ENCODE measurements around the gene RNF166. TPM values are rescaled to one million over a fixed set of nuclear protein-coding genes. Genes with fewer than 3 reads are reported as not detected.

The RNF166 gene
- total and polyA plus RNA-seq, 2 of the 13 experiments (the other 11 are each of a cell fraction or from before 2014, with no cell fraction given), result 21.4 to 23.0 TPM

DNA sequence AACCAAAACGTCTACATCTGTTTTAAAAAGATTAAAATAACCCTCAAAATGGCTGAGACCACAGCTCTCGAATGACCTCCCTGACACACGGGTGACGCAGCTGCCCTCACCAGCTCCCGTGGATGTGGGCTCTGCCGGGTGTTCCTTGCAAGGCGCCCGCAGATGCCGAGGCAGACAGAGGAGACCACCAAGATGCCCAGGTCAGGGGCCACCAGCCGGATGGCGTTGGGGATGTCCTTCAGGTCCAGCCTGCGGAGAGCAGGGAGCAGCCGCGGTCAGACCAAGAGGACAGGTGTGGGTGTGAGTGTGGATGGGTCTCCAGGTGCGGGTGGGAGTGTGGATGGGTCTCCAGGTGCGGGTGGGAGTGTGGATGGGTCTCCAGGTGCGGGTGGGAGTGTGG lies 35.2 kb upstream of the RNF166 start (continued):
- no peak for TF ChIP-seq PRDM4 (CRISPR knock-in tag; IDR thresholded peaks at IDR 0.05; ENCODE audit: borderline replicate concordance)

DNA sequence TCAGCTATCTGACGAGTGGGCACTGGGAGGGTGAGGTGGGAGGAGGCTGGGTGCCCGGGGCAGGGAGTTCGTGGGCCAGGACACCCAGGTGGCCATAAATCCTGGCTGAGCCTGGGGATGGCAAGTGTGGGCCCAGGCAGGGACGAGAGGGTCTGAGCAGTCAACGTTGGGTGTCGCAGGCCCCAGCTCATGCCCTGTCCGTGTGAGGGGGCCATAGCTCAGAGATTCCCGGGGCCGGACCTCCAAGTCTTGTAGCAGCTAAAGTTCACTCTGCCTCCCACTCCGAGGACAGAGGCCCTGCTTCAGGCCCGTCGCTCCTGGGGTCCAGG lies 34.5 kb upstream of the RNF166 start:
- no peaks in the 10 kb centered on the region for H3K79me2 ChIP-seq (ENCODE audit: insufficient read depth, low read length)
- peaks cover 28 to 52% of the 10 kb centered on the region in 2 experiments; a peak in 4 of 5 replicates for H3K36me3 ChIP-seq (replicated peaks in 1 of 2; ENCODE audit: control insufficient read depth in 1 of 2, insufficient read depth in 2 of 2, low read length in 2 of 2)
- peaks cover 5% of the 10 kb centered on the region for H4K20me1 ChIP-seq (ENCODE audit: insufficient read depth, low read length)
- CTCF ChIA-PET (ENCODE audit: low intra/inter-chr PET ratio, low total read pairs), result no interaction called here
- H3K9me3 ChIP-seq (ENCODE audit: low read length), result no peaks in the 10 kb centered on the region
- POLR2A ChIA-PET, result no interaction called here
- H2AFZ ChIP-seq (ENCODE audit: low read length), result no peak overlapping the region
- WGBS (ENCODE audit: low lambda C conversion rate), result 94% methylated on average over 8 of the region's 12 CpGs
- DNase-seq (ENCODE audit: low spot score) (no peak), ATAC-seq (no peak), FAIRE-seq (no peak)
- in situ Hi-C loops (cut with HindIII; ENCODE audit: extremely low pct_ligation_motif_present, low pct_unique_long_range_greater_than_20kb), result no loop called here
- TF ChIP-seq, protein P1, sequence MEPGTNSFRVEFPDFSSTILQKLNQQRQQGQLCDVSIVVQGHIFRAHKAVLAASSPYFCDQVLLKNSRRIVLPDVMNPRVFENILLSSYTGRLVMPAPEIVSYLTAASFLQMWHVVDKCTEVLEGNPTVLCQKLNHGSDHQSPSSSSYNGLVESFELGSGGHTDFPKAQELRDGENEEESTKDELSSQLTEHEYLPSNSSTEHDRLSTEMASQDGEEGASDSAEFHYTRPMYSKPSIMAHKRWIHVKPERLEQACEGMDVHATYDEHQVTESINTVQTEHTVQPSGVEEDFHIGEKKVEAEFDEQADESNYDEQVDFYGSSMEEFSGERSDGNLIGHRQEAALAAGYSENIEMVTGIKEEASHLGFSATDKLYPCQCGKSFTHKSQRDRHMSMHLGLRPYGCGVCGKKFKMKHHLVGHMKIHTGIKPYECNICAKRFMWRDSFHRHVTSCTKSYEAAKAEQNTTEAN (CRISPR knock-in tag; conservative IDR thresholded peaks at IDR 0.05), result no peak
- TF ChIP-seq FOXO1 (CRISPR knock-in tag; IDR thresholded peaks at IDR 0.05), result no peak
- TF ChIP-seq HOXA5 (CRISPR knock-in tag; IDR thresholded peaks at IDR 0.05), result no peak
- TF ChIP-seq, protein P2, sequence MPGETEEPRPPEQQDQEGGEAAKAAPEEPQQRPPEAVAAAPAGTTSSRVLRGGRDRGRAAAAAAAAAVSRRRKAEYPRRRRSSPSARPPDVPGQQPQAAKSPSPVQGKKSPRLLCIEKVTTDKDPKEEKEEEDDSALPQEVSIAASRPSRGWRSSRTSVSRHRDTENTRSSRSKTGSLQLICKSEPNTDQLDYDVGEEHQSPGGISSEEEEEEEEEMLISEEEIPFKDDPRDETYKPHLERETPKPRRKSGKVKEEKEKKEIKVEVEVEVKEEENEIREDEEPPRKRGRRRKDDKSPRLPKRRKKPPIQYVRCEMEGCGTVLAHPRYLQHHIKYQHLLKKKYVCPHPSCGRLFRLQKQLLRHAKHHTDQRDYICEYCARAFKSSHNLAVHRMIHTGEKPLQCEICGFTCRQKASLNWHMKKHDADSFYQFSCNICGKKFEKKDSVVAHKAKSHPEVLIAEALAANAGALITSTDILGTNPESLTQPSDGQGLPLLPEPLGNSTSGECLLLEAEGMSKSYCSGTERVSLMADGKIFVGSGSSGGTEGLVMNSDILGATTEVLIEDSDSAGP (CRISPR knock-in tag; IDR thresholded peaks at IDR 0.05; ENCODE audit: borderline replicate concordance), result no peak
- TF ChIP-seq NR2F6 (IDR thresholded peaks at IDR 0.05), result no peak
- no peak for TF ChIP-seq NR2F6 (CRISPR knock-in tag; IDR thresholded peaks at IDR 0.05)
- no peak for TF ChIP-seq HNRNPK (IDR thresholded peaks at IDR 0.05; ENCODE audit: low read depth, low read length, poor library complexity, severe bottlenecking)
- intact Hi-C loops (cut with micrococcal nuclease; ENCODE audit: unreplicated experiment), result loop anchor here (5.0 kb wide), 1 partner anchor 427 kb away; no protein-coding TSS in a partner anchor
- H3K4me3 ChIP-seq (replicated peaks in 1 of 3; ENCODE audit: insufficient read depth in 1 of 3, low read depth in 2 of 3, low read length in 3 of 3), result no peak overlapping the region
- H3K4me2 ChIP-seq (ENCODE audit: low read depth, low read length), result no peak overlapping the region
- no peak overlapping the region for H3K9ac ChIP-seq (ENCODE audit: insufficient read depth, low read depth, low read length)
- H3K4me1 ChIP-seq (ENCODE audit: insufficient read depth, low read length), result no peaks in the 10 kb centered on the region
- no peak overlapping the region for H3K27ac ChIP-seq (ENCODE audit: extremely low read length, insufficient read depth, low read length)
- BruUV-seq (replicated peaks), result no TSS peak
- H3K27me3 ChIP-seq (ENCODE audit: control insufficient read depth in 1 of 2, insufficient read depth in 2 of 2, low read length in 2 of 2), result no peaks in the 10 kb centered on the region; a peak in 1 of 5 replicates
